Measurements from ENCODE around the gene PRKRA. TPM values are rescaled to one million over a fixed set of nuclear protein-coding genes. Genes with fewer than 3 reads are reported as not detected.

Gene PRKRA
- total and polyA plus RNA-seq, 2 of the 13 experiments (the other 11 are each of a cell fraction or from before 2014, with no cell fraction given): 53.1 to 74.7 TPM

- TF ChIP-seq KDM5B (CRISPR knock-in tag; IDR thresholded peaks at IDR 0.05; ENCODE audit: borderline replicate concordance) (no peak), CBX2 (IDR thresholded peaks at IDR 0.05; ENCODE audit: low read depth, low read length) (no peak), CBX2 (CRISPR knock-in tag; IDR thresholded peaks at IDR 0.05; ENCODE audit: low read depth) (no peak), ZNF292 (CRISPR knock-in tag; IDR thresholded peaks at IDR 0.05; ENCODE audit: borderline replicate concordance, low read depth) (peak; percentile 61; the same call in 1 of the 2 replicates), ZNF20 (CRISPR knock-in tag; IDR thresholded peaks at IDR 0.05) (no peak), ZNF510 (CRISPR knock-in tag; IDR thresholded peaks at IDR 0.05; ENCODE audit: low read depth) (no peak), STAG1 (CRISPR knock-in tag; IDR thresholded peaks at IDR 0.05) (no peak), YY1 (IDR thresholded peaks at IDR 0.05; ENCODE audit: insufficient read depth, insufficient replicate concordance, low read depth, low read length) (peak; percentile 17), ZNF367 (CRISPR knock-in tag; IDR thresholded peaks at IDR 0.05; ENCODE audit: borderline replicate concordance) (no peak), ZNF609 (CRISPR knock-in tag; IDR thresholded peaks at IDR 0.05; ENCODE audit: borderline replicate concordance) (peak; percentile 39; the same call in 1 of the 2 replicates), ZFP90 (CRISPR knock-in tag; IDR thresholded peaks at IDR 0.05; ENCODE audit: borderline replicate concordance) (0 out of 2 replicates have a peak, but pooled peaks have one; percentile 47), POLR2AphosphoS5 (IDR thresholded peaks at IDR 0.05; ENCODE audit: low read depth, low read length) (no peak), SRSF1 (optimal IDR thresholded peaks at IDR 0.05; ENCODE audit: low read depth, low read length) (no peak), SIX1 (CRISPR knock-in tag; IDR thresholded peaks at IDR 0.05; ENCODE audit: borderline replicate concordance) (peak; percentile 55; the same call in 1 of the 2 replicates), ZSCAN20 (CRISPR knock-in tag; IDR thresholded peaks at IDR 0.05; ENCODE audit: borderline replicate concordance) (peak; percentile 70; the same call in 1 of the 2 replicates), PRDM15 (CRISPR knock-in tag; IDR thresholded peaks at IDR 0.05) (no peak), KDM3A (CRISPR knock-in tag; IDR thresholded peaks at IDR 0.05; ENCODE audit: low read depth) (0 out of 2 replicates have a peak, but pooled peaks have one; percentile 28), ZNF710 (CRISPR knock-in tag; IDR thresholded peaks at IDR 0.05; ENCODE audit: borderline replicate concordance) (no peak), HNF4A (CRISPR knock-in tag; IDR thresholded peaks at IDR 0.05) (peak; percentile 99)
Measured at GRCh38 chr2:178469219-178469849, 18.4 kb upstream of the PRKRA start (continued).
